Gastroesophageal sphincter (tissue), 4 donors: ENCODE measurements around the gene OR2T3. TPM values are rescaled to one million over a fixed set of nuclear protein-coding genes. Genes with fewer than 3 reads are reported as not detected.
"Not testable (repeated sequence)": the region's sequence is repeated elsewhere in the genome, so short reads cannot be mapped to it uniquely, and the experiment has no call there.

ENCODE experiments used
- ATAC-seq: fragments of 150-250 bp; one replicate; pipeline ENCODE4 v1.9.1; 2016; ENCODE audit warnings: mild to moderate bottlenecking, moderate library complexity
- H3K27ac ChIP-seq, 4 donors: fragments of 200-600 bp; sonication (generic) in 3 of 4; 1 replicate in 3 of 4; 2 replicates in 1 of 4; pipeline ENCODE4 v1.5.1; 2016 to 2019
- H3K27me3 ChIP-seq: fragments of 200-600 bp; sonication (generic); one replicate; pipeline ENCODE4 v1.5.1; 2019
- H3K36me3 ChIP-seq, 2 donors: fragments of 200-600 bp; sonication (generic); one replicate each; pipeline ENCODE4 v1.5.1; 2019; ENCODE audit warnings: control low read depth in 1 of 2
- H3K4me1 ChIP-seq, 3 donors: fragments of 200-600 bp; sonication (generic); 1 replicate in 2 of 3; 2 replicates in 1 of 3; pipeline ENCODE4 v1.5.1; 2016 to 2019; ENCODE audit warnings: control low read depth in 2 of 3
- H3K4me3 ChIP-seq, 2 donors: fragments of 200-600 bp; sonication (generic); one replicate each; pipeline ENCODE4 v1.5.1; 2019; ENCODE audit warnings: mild to moderate bottlenecking in 1 of 2, moderate library complexity in 1 of 2
- H3K9me3 ChIP-seq, 3 donors: fragments of 200-600 bp; sonication (generic); one replicate each; pipeline ENCODE4 v1.5.1; 2017 to 2019; ENCODE audit warnings: control low read depth in 2 of 3
- EP300 ChIP-seq: sonication (generic); formaldehyde crosslinking; IDR thresholded peaks from one replicate; pipeline ENCODE4 v1.6.1; 2017; ENCODE audit warnings: antibody characterized with exemption, mild to moderate bottlenecking
- POLR2A ChIP-seq, 2 donors: fragments of 450-650 bp; IDR thresholded peaks; one replicate each; pipeline ENCODE4 v1.6.1; 2017; ENCODE audit warnings: antibody characterized with exemption in 2 of 2, mild to moderate bottlenecking in 2 of 2, moderate library complexity in 1 of 2
- POLR2AphosphoS5 ChIP-seq: sonication (generic); formaldehyde crosslinking; IDR thresholded peaks from one replicate; pipeline ENCODE4 v1.6.1; 2017; ENCODE audit warnings: antibody characterized with exemption
- WGBS, 2 donors: methylation state at CpG; one replicate each; pipeline ENCODE4 v1.1.5; 2018; ENCODE audit warnings: low coverage in 1 of 2; 5-methylcytosine and 5-hydroxymethylcytosine counted together
- total RNA-seq, 4 donors: library from RNA; depleted of rRNA; stranded (reverse); fragments of >200 nt; gene quantifications; one replicate each; pipeline ENCODE4 v1.1.0, GENCODE V29; 2016
- TF ChIP-seq, protein P1 (sequence below), 4 experiments: fragments of 200-600 bp in 2 of 4; fragments of 450-650 bp in 2 of 4; sonication (generic) in 1 of 4; IDR thresholded peaks; one replicate each; pipeline ENCODE4 v1.5.1; 2017 to 2019; ENCODE audit warnings: antibody characterized with exemption in 4 of 4, mild to moderate bottlenecking in 2 of 4, moderate library complexity in 2 of 4

OR2T3 gene
- total RNA-seq, 4 donors from 2014 or later = not detected

DNA sequence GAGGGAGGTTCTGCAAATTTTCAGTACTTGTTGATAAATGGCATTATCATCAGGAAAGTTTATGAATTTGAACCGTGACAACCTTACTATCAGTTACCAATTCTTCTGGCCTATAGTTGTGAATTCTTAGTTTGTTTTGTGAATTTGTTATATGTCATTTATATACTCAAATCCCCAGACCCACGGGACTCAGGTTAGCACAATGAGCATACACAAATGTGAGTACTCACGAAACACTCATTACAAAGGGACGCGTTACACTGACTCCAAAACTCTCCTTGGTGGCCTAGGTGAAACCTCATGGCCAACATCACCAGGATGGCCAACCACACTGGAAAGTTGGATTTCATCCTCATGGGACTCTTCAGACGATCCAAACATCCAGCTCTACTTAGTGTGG, 15.1 kb downstream of the OR2T3 start, which contains the start of gene OR2T5:
Gene OR2T5, plus strand, starts transcription at position 301 of the 400 bp plus-strand sequence. Its CDS starts 0 bp downstream, at position 301.
- H3K9me3 ChIP-seq, H3K27ac ChIP-seq, H3K4me3 ChIP-seq, H3K4me1 ChIP-seq, H3K36me3 ChIP-seq, H3K27me3 ChIP-seq, ATAC-seq: not testable (repeated sequence)
- no CpG with 5 or more reads among the region's 6 CpGs for WGBS, 2 donors

DNA sequence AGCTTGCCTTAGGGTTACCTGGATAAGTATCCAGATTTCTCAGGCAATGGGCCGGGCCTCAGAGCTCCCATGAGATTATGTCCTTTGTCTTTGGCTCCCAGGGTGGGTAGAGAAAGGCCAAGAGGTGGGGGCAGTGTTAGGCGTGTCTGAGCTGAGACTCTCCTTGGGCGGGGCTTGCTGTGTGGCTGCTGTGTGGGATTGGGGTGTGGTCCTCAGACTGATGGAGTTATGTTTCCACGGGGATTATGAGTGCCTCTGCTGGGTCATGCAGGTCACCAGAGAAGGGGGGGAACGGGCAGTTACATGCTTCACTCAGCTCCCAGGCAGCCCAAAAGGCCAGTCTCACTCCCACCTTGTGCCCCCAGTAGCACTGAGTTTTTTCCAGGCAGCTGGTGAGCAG, 23.5 kb downstream of the OR2T3 start:
- H3K4me1 ChIP-seq, H3K27me3 ChIP-seq, H3K4me3 ChIP-seq, H3K27ac ChIP-seq, H3K9me3 ChIP-seq, H3K36me3 ChIP-seq, ATAC-seq: not testable (repeated sequence)
- no CpG with 5 or more reads among the region's 5 CpGs for WGBS, 2 donors

GRCh38 chr1:248500305-248501035, 27.3 kb downstream of the OR2T3 start:
- WGBS, 2 donors = no CpG with 5 or more reads among the region's 2 CpGs
- not testable (repeated sequence) for H3K36me3 ChIP-seq, H3K4me3 ChIP-seq, ATAC-seq, H3K27me3 ChIP-seq, H3K4me1 ChIP-seq, H3K9me3 ChIP-seq, H3K27ac ChIP-seq

DNA sequence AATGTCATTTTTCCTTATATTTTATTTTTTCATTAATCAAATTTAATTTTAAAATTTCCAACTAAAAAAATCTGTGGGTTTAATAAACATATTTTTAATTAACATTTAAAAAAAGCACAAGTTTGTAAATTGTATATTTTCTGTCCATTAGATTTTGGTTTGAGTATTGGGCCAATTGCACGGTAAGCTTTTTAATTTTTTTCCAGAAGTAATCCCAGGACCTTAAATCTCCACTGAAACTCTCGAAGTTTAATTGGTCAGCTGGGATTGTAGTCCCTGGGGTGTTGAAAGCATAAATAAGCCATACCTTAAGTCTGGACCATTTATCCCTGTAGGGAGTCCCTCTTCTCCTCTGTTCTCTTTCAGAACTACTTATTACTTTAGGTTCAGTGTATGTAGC, 34.6 kb downstream of the OR2T3 start, which contains the start of gene OR2G6:
Gene OR2G6, plus strand, starts transcription at position 301 of the 400 bp plus-strand sequence. CDS start 13,574 bp downstream, outside the sequence.
- not testable (repeated sequence) for H3K4me3 ChIP-seq, H3K36me3 ChIP-seq, H3K27me3 ChIP-seq, H3K9me3 ChIP-seq, ATAC-seq, H3K27ac ChIP-seq, H3K4me1 ChIP-seq
- WGBS, 2 donors = no CpG with 5 or more reads among the region's 2 CpGs

DNA sequence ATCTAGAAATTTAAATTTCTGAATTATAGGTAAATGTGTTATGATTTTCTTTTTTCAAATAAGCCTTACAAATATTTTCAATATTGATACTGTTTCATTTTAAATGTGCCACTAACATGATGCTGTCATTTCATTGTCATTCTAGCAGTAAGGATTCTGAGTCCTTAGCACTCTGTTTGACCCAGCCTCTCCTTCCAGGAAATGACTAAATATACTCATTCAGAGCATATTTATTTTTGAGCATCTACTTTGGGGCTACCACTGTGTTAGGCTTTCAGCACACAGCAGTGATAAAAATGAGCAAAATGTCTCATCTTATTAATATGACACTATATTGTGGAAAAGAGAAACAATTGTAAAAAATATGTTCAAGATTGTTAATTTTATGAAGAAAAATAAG, 37.1 kb downstream of the OR2T3 start:
- H3K9me3 ChIP-seq, H3K4me1 ChIP-seq, H3K27ac ChIP-seq, H3K4me3 ChIP-seq, H3K27me3 ChIP-seq, ATAC-seq, H3K36me3 ChIP-seq: not testable (repeated sequence)

DNA sequence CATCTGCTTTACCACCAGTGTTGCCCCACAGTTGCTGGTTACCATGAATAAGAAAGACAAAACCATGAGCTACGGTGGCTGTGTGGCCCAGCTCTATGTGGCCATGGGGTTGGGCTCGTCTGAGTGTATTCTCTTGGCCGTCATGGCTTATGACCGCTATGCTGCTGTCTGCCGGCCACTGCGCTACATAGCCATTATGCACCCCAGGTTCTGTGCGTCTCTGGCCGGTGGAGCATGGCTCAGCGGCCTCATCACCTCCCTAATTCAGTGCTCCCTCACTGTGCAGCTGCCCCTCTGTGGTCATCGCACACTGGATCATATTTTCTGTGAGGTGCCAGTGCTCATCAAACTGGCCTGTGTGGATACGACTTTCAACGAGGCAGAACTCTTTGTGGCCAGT, 48.7 kb downstream of the OR2T3 start:
- Histone ChIP-seq H3K9me3 (peaks cover 0 to 8% (median 0%) of the 10 kb centered on the region in 3 donors), H3K36me3 (no peaks in the 10 kb centered on the region), H3K27me3 (no peaks in the 10 kb centered on the region), H3K4me3 (no peak overlapping the region), H3K4me1 (no peaks in the 10 kb centered on the region), H3K27ac (no peak overlapping the region)
- TF ChIP-seq POLR2A (IDR thresholded peaks at IDR 0.05) (no peak), POLR2AphosphoS5 (no peak), EP300 (no peak)
- TF ChIP-seq, protein P1, sequence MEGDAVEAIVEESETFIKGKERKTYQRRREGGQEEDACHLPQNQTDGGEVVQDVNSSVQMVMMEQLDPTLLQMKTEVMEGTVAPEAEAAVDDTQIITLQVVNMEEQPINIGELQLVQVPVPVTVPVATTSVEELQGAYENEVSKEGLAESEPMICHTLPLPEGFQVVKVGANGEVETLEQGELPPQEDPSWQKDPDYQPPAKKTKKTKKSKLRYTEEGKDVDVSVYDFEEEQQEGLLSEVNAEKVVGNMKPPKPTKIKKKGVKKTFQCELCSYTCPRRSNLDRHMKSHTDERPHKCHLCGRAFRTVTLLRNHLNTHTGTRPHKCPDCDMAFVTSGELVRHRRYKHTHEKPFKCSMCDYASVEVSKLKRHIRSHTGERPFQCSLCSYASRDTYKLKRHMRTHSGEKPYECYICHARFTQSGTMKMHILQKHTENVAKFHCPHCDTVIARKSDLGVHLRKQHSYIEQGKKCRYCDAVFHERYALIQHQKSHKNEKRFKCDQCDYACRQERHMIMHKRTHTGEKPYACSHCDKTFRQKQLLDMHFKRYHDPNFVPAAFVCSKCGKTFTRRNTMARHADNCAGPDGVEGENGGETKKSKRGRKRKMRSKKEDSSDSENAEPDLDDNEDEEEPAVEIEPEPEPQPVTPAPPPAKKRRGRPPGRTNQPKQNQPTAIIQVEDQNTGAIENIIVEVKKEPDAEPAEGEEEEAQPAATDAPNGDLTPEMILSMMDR (IDR thresholded peaks at IDR 0.05) = no peak
- 84 to 88% methylated on average over 5 to 8 of the region's 12 CpGs for WGBS, 2 donors
- ATAC-seq = no peak

Other genes with a start within 250 kb of the OR2T3 start
- under 1 TPM in 2 of 4 donors, not detected in 2; 0.05 to 0.50 TPM for gene OR2M4, start 241.9 kb upstream of the OR2T3 start, total RNA-seq
- gene OR2T33, start 195.4 kb upstream of the OR2T3 start, total RNA-seq = not detected
- gene OR2T12, start 169.9 kb upstream of the OR2T3 start, total RNA-seq = not detected
- gene OR2M7, start 148.8 kb upstream of the OR2T3 start, total RNA-seq = not detected
- not detected for gene OR14C36, start 124.6 kb upstream of the OR2T3 start, total RNA-seq
- not detected for gene OR2T4, start 111.7 kb upstream of the OR2T3 start, total RNA-seq
- under 1 TPM in 1 of 4 donors, not detected in 3; 0.04 TPM for gene OR2T6, start 97.6 kb upstream of the OR2T3 start, total RNA-seq
- not detected for gene OR2T1, start 70.3 kb upstream of the OR2T3 start, total RNA-seq
- gene OR2T2, start 27.7 kb upstream of the OR2T3 start, total RNA-seq = not detected
- not detected for gene OR2T5, start 15.2 kb downstream of the OR2T3 start, total RNA-seq
- gene OR2G6, start 34.7 kb downstream of the OR2T3 start, total RNA-seq = under 1 TPM in 1 of 4 donors, not detected in 3; 0.08 TPM
- not detected for gene OR2T29, start 89.4 kb downstream of the OR2T3 start, total RNA-seq
- gene OR2T34, start 101.4 kb downstream of the OR2T3 start, total RNA-seq = not detected
- gene OR2T10, start 124.3 kb downstream of the OR2T3 start, total RNA-seq = not detected
- not detected for gene OR2T11, start 161.7 kb downstream of the OR2T3 start, total RNA-seq
- gene OR2T35, start 171.9 kb downstream of the OR2T3 start, total RNA-seq = not detected
- not detected for gene OR2T27, start 182.2 kb downstream of the OR2T3 start, total RNA-seq
- not detected for gene OR14I1, start 229.4 kb downstream of the OR2T3 start, total RNA-seq